ENCODE results near the gene TSSK6.

TSSK6 gene

DNA sequence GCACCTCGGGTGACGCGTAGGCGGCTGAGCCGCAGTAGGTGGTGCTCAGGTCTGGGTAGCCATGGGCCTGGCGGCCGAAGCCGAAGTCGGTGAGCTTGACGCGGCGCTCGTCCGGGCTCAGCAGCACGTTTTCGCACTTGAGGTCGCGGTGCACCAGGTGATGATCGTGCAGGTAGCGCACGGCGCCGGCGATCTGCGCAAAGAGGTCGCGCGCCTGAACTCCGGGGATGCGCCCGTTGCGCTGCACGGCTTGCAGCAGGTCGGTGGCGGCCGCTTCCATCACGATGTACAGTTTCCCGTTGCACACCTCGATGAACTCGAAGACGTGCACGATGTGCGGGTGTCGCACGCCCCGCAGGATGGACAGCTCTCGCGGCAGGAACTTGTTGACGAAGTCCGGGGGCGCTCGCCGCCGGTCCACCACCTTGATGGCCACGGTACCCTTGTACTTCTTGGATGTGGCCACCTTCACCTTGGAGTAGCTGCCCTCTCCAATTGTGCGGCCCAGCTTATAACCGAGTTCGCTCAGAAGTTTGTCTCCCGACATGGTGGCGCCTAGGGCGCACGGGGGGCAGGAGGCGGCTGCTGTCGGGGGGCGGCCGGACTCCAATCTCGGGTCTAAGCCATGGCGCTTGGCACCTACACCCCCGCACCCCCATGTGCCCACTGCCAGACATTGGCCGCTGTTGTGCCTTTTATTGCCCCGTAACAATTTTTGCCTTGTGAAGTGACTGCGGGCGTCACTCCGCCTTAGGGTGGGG, at the start of gene TSSK6:
TSSK6 (minus strand) TSS at position 668 of the 761 bp plus-strand sequence; CDS start at position 547, 121 bp downstream.
- no peak for DNase-seq

DNA sequence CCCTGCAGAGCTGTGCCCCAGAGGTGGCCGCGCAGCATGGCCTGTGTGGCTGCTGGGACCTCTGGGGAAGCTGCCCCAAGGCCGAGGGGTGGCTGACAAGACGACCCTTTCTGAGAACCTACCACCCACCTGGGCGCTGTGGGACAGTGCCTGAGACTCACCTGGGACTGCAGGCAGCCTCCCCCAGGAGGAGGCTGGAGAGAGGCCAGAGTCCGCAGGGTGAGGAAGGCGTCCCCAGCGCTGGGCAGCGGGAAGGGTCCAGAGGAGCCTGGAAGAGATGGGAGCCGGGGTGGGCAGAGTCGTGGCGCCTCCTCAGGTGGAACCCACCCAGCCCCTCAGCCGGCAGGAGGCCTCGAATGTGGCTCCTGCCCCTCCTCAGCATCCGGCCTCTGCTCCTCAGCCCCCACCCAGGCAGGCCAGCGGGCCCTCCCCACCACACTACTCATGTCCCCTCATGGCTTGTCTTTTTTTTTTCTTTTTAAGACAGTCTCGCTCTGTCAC, 48.0 kb upstream of the TSSK6 start:
- DNase-seq = no peak

DNA sequence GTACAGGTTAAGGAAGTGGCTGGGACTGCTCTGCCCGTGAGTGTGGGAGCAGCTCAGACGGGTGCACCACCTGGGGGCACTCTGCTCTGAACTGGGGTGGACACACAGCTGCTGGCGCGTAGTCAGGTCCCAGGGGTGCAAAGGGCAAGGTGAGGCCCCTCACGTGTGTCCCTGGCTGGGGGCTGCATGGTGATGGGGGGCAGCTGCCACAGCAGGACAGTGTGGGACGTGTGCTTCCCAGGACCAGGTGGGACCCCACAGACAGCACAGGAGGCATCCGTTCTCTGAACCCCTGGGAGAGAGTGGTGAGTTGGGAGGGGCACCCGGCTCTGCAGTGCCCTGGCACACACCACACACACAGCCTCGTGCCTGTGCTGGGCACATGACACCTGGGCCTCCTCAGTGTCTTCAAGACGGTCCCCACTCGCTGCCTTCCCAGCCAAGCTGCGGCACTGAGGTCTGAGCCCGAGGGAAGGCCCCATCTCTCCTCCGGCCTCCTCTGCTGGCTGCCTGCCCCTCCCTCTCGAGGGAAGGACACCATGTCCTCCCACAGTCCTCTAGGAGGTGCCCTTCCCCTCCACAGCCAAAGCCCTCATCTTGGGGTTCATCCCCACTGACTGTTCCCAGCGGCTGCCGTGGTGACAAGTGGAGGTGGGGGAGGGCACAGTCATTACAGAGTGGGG, 47.5 kb upstream of the TSSK6 start:
- DNase-seq = peak; percentile 47

GRCh38 chr19:19561946-19562664, 46.8 kb upstream of the TSSK6 start:
- no peak for DNase-seq

GRCh38 chr19:19559931-19560330, 44.6 kb upstream of the TSSK6 start:
- no peak for DNase-seq

DNA sequence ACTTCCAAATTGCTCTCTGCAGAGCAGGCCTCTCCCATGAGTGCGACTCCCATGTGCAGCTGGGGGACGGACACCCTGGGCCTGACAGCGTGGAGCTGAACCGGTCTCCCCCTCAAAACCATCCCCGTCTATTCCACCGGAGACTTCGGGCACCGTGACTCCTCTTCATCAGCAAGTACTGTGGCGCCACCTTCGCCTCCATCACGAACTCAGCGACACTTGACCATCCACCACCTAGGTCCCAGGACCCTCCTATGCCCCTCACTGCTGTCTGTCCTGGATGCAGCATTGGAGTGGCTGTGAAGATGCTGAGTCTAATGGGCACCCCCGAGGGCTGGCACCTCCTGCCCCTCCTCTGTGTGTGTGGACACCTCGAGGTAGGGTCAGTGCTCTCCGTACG, 43.3 kb upstream of the TSSK6 start:
- DNase-seq = no peak

GRCh38 chr19:19558055-19558454, 42.7 kb upstream of the TSSK6 start:
- no peak for DNase-seq

GRCh38 chr19:19554074-19555023, 39.0 kb upstream of the TSSK6 start:
- DNase-seq = peak; percentile 42

- no peak for DNase-seq
These were observed 38.3 kb upstream of the TSSK6 start for GRCh38 chr19:19553670-19554069.

DNA sequence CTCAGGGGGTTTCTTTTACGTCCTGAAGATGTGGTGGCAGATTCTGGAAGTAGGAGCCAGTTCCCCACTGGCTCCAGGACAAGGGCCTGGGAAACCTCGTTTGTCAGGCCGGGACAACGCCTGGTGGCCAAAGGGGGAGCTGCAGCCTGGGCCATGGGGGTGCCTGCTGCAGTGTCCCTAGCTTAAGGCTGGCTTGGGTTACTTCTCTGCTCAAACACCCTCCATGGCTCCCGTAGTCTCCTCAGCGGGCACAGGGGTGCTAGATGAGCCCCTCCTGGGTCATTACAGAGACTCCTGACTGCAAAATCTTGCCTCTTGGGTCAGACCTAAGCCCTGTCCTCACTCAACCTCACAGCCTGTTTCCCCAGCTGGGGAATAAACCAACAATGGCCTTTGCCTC, 37.5 kb upstream of the TSSK6 start:
- no peak for DNase-seq

- DNase-seq = no peak
These were observed 36.5 kb upstream of the TSSK6 start for GRCh38 chr19:19551853-19552192.

DNA sequence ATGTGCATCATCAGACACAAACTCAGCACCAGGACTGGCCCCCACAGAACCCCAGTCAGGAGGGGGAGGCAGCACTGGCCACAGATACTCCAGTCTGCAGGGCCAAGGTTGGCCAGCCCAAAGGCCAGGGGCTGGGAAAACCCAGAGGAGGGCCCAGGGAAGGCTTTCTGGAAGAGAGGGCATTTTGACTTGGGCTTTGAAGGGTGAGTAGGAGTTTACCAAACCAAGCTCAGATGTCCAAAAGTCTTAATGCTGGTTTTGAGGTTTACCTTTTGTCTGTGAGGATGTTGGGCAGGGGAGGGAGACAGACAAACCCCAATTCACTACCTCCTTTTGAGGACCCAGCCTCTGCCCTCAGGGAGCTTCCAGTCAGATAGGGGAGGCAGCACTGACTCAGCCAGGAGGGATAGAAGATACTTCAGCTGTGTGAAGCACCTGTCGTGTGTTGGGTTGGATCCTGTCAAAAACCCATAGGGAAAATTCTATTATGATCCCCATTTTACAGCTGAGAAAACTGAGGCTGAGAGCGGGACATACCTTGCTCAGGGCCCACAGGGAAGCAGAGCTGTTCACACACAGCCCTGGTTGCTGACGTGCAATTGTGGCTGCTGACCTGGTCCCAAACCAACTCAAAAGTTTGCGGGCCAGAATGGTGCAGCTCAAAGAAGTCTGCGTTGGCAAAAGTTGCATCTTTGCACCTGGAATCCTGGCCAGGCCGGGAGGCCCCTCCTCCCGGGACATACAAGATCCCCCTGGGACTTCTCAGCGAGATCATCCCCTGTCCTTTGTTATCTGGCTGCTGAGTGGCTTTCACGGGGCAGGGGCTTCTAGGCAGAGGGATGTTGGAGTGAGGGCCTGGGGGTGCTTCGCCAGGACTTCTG, 35.9 kb upstream of the TSSK6 start:
- DNase-seq = no peak

DNA sequence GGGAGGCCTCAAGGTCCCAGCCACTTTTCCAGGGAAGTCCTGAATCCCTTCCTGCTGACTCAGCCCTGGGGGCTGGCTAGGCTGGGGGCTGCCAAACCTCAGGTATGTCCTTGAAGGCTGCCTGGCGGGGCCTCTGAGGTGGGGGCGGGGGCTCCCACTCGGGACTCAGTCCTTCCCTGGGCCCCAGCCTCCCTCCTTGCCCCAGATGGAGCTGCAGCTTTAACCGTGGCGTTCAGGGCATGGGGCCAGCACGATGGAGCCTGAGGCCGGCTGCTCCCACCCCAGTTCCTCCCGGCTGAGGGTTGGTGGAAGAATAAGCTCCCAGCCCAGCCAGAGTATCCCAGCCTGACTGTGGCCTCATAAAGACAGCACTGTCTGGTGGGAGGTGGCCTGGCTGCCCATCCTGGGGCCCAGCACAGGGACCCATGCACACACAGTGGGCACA, 35.2 kb upstream of the TSSK6 start:
- DNase-seq = no peak

- no peak for DNase-seq
These were observed 34.6 kb upstream of the TSSK6 start for GRCh38 chr19:19549804-19550464.

GRCh38 chr19:19548915-19549759, 33.8 kb upstream of the TSSK6 start:
- DNase-seq = no peak

- DNase-seq = no peak
These were observed 32.5 kb upstream of the TSSK6 start for GRCh38 chr19:19547674-19548336.

GRCh38 chr19:19546751-19547162, 31.4 kb upstream of the TSSK6 start:
- DNase-seq = no peak

- DNase-seq = no peak
These were observed 30.4 kb upstream of the TSSK6 start for GRCh38 chr19:19545707-19546106.

DNA sequence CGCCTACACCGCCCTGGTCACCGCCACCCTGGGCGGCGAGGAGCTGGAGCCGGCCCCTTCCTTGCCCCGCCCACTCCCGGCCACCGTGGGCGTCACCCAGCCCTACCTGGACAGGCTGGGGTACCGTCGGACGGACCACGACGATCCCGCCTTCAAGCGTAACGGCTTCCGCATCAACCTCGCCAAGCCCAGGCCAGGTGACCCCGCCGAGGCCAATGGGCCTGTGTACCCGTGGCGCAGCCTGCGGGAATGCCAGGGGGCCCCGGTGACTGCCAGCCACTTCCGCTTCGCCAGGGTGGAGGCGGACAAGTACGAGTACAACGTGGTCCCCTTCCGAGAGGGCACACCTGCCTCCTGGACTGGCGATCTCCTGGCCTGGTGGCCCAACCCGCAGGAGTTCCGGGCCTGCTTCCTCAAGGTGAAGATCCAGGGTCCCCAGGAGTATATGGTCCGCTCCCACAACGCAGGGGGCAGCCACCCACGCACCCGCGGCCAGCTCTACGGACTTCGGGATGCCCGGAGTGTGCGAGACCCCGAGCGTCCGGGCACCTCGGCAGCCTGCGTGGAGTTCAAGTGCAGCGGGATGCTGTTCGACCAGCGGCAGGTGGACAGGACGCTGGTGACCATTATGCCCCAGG, 29.7 kb upstream of the TSSK6 start:
- DNase-seq = no peak

Data from CD4-positive, alpha-beta T cell treated with Interleukin-15 for 1 hour (primary cell).